ENCODE measurements around the gene NYNRIN. TPM values are rescaled to one million over a fixed set of nuclear protein-coding genes. Genes with fewer than 3 reads are reported as not detected.

The NYNRIN gene
- total RNA-seq, 1 experiment from 2014 or later: 2.7 TPM

- H3K27ac ChIP-seq (ENCODE audit: low read length): no peak overlapping the region
- no peaks in the 10 kb centered on the region for H3K9me3 ChIP-seq (ENCODE audit: low read length)
- H3K27me3 ChIP-seq (ENCODE audit: low read length): no peaks in the 10 kb centered on the region
- POLR2A ChIA-PET (ENCODE audit: unreplicated experiment): no interaction called here
- ATAC-seq (no peak), DNase-seq (no peak)
- peaks cover 20% of the 10 kb centered on the region for H3K4me1 ChIP-seq (ENCODE audit: insufficient read depth, low read length)
- H3K4me2 ChIP-seq (ENCODE audit: low read length): no peak overlapping the region
- H3K36me3 ChIP-seq (ENCODE audit: low read depth, low read length): no peaks in the 10 kb centered on the region
- no peak overlapping the region for H3K4me3 ChIP-seq (ENCODE audit: low read length)
- CTCF ChIA-PET: interaction anchor here (0.6 kb wide), 1 partner anchor 43 kb away, joined by 3 read pairs; no protein-coding TSS in a partner anchor
- no peaks in the 10 kb centered on the region for H3F3A ChIP-seq (ENCODE audit: low read length, unreplicated experiment)
- no peaks in the 10 kb centered on the region for H3K9me2 ChIP-seq (replicated peaks; ENCODE audit: low read length)
- no peaks in the 10 kb centered on the region for H4K20me1 ChIP-seq (ENCODE audit: low read length)
- TF ChIP-seq CTCF (conservative IDR thresholded peaks at IDR 0.05; ENCODE audit: low read depth, low read length): no peak
- TF ChIP-seq EZH2phosphoT487 (IDR thresholded peaks at IDR 0.05; ENCODE audit: borderline replicate concordance, low read length): no peak
- no peak for TF ChIP-seq EZH2 (IDR thresholded peaks at IDR 0.05; ENCODE audit: low read length, unreplicated experiment)
- intact Hi-C loops (cut with micrococcal nuclease): no loop called here
- no TSS peak for BruUV-seq (replicated peaks)
- H3K9ac ChIP-seq (ENCODE audit: low read length): no peak overlapping the region
- no peaks in the 10 kb centered on the region for H3K79me2 ChIP-seq (ENCODE audit: low read length)
- H2AFZ ChIP-seq (ENCODE audit: low read length): no peak overlapping the region
These were observed 10.2 kb upstream of the NYNRIN start for GRCh38 chr14:24388474-24389179.

- ATAC-seq (no peak), DNase-seq (peak; percentile 32)
- POLR2A ChIA-PET (ENCODE audit: unreplicated experiment): no interaction called here
- Histone ChIP-seq H3K9me2 (replicated peaks; ENCODE audit: low read length) (no peaks in the 10 kb centered on the region), H3K79me2 (ENCODE audit: low read length) (no peaks in the 10 kb centered on the region), H3K27ac (ENCODE audit: low read length) (no peak overlapping the region), H3K9me3 (ENCODE audit: low read length) (no peaks in the 10 kb centered on the region), H3K9ac (ENCODE audit: low read length) (no peak overlapping the region), H3F3A (ENCODE audit: low read length, unreplicated experiment) (no peaks in the 10 kb centered on the region), H3K4me2 (ENCODE audit: low read length) (no peak overlapping the region), H3K4me1 (ENCODE audit: insufficient read depth, low read length) (peaks cover 25% of the 10 kb centered on the region), H4K20me1 (ENCODE audit: low read length) (no peaks in the 10 kb centered on the region), H3K4me3 (ENCODE audit: low read length) (no peak overlapping the region), H3K36me3 (ENCODE audit: low read depth, low read length) (no peaks in the 10 kb centered on the region), H3K27me3 (ENCODE audit: low read length) (no peaks in the 10 kb centered on the region), H2AFZ (ENCODE audit: low read length) (no peak overlapping the region)
- intact Hi-C loops (cut with micrococcal nuclease): no loop called here
- CTCF ChIA-PET: no interaction called here
- BruUV-seq (replicated peaks): no TSS peak
- TF ChIP-seq EZH2 (IDR thresholded peaks at IDR 0.05; ENCODE audit: low read length, unreplicated experiment) (no peak), EZH2phosphoT487 (IDR thresholded peaks at IDR 0.05; ENCODE audit: borderline replicate concordance, low read length) (no peak), CTCF (conservative IDR thresholded peaks at IDR 0.05; ENCODE audit: low read depth, low read length) (no peak)
These were observed 9.5 kb upstream of the NYNRIN start for GRCh38 chr14:24389226-24389848.

All from PC-3 (cell line).